HCT116 (cell line): ENCODE data around the gene USP12. TPM values are rescaled to one million over a fixed set of nuclear protein-coding genes. Genes with fewer than 3 reads are reported as not detected.

Experiments used
- ATAC-seq: fragments of 200-7000 bp; cut with Tn5 transposase; 2 replicates; pipeline ENCODE4 v1.9.1; 2020; ENCODE audit warnings: mild to moderate bottlenecking, moderate library complexity
- BruUV-seq: library from RNA; stranded (reverse); fragments of 400-500 nt; replicated peaks from 2 replicates; lab custom pipeline; 2021; lab: Mats Ljungman, UMichigan
- CTCF ChIA-PET: fragments of 300-600 bp; sonication (Branson Sonifier 250); formaldehyde crosslinking; loops from one replicate; lab custom pipeline; 2021; ENCODE audit warnings: antibody characterized with exemption; lab: Charles Lee
- POLR2A ChIA-PET: fragments of 300-600, 350-600 bp; sonication (Branson Sonifier 250); formaldehyde crosslinking; loops from one replicate; lab custom pipeline; 2021; ENCODE audit warnings: antibody characterized with exemption; lab: Charles Lee
- RAD21 ChIA-PET, 2 experiments: fragments of 300-600 bp; sonication (Branson Sonifier 250); formaldehyde crosslinking; loops; one replicate each; lab custom pipeline; 2023; ENCODE audit warnings: low total read pairs in 2 of 2; ENCODE audit not compliant: uncharacterized antibody in 2 of 2, unreplicated experiment in 2 of 2, low non-redundant PET in 1 of 2; lab: Charles Lee
- DNase-seq: peaks from one replicate; pipeline ENCODE4 v3.0.0-alpha.2; 2010; ENCODE audit warnings: low read depth, low spot score
- H2AFZ ChIP-seq: fragments of 200-600 bp; shearing (Covaris generic), sonication (generic); 2 replicates; pipeline ENCODE4 v1.6.1; 2017; ENCODE audit warnings: low read depth, mixed run types, mixed read lengths, antibody characterized with exemption, low read length; ENCODE audit not compliant: poor library complexity, severe bottlenecking
- H3K27ac ChIP-seq: 2 replicates; pipeline ENCODE4 v1.5.1; 2012; ENCODE audit warnings: low read depth, low read length
- H3K27me3 ChIP-seq: fragments of 200-600 bp; sonication (generic); 2 replicates; pipeline ENCODE4 v1.6.1; 2016; ENCODE audit warnings: mixed run types, low read length, mixed read lengths; ENCODE audit not compliant: insufficient read depth
- H3K36me3 ChIP-seq, 2 experiments: fragments of 200-500 bp in 1 of 2; fragments of 200-600 bp in 1 of 2; sonication (Bioruptor generic) in 1 of 2; sonication (generic) in 1 of 2; 2 replicates each; pipeline versions ENCODE4 v1.5.1 to v1.6.1; 2014 to 2016; ENCODE audit warnings: low read length in 2 of 2, inconsistent platforms in 1 of 2, mixed read lengths in 1 of 2, mixed run types in 1 of 2; ENCODE audit not compliant: insufficient read depth in 2 of 2, control insufficient read depth in 1 of 2
- H3K4me1 ChIP-seq, 2 experiments: fragments of 200-600 bp in 1 of 2; sonication (generic) in 1 of 2; 2 replicates each; pipeline versions ENCODE4 v1.5.1 to v1.6.1; 2012 to 2017; ENCODE audit warnings: low read length in 2 of 2, inconsistent platforms in 1 of 2, mild to moderate bottlenecking in 1 of 2, mixed read lengths in 1 of 2, mixed run types in 1 of 2, moderate library complexity in 1 of 2; ENCODE audit not compliant: insufficient read depth in 2 of 2, control insufficient read depth in 1 of 2
- H3K4me2 ChIP-seq: fragments of 200-600 bp; sonication (generic); 2 replicates; pipeline ENCODE4 v1.6.1; 2017; ENCODE audit warnings: mixed run types, low read length, mixed read lengths
- H3K4me3 ChIP-seq, 2 experiments: fragments of 200-600 bp in 1 of 2; sonication (generic) in 1 of 2; replicated peaks in 1 of 2; 2 replicates each; pipeline ENCODE4 v1.5.1; 2011 to 2016; ENCODE audit warnings: low read length in 2 of 2, control low read depth in 1 of 2, low read depth in 1 of 2, mild to moderate bottlenecking in 1 of 2, mixed read lengths in 1 of 2, mixed run types in 1 of 2
- H3K79me2 ChIP-seq: fragments of 200-600 bp; sonication (generic); 2 replicates; pipeline ENCODE4 v1.6.1; 2017; ENCODE audit warnings: mild to moderate bottlenecking, mixed run types, low read length, moderate library complexity, mixed read lengths; ENCODE audit not compliant: insufficient read depth
- H3K9ac ChIP-seq: fragments of 200-600 bp; sonication (generic); 2 replicates; pipeline ENCODE4 v1.6.1; 2016; ENCODE audit warnings: low read length, mixed read lengths
- H3K9me2 ChIP-seq: fragments of 200-600 bp; sonication (generic), shearing (Covaris generic); 2 replicates; pipeline ENCODE4 v1.6.1; 2017; ENCODE audit warnings: mixed run types, mild to moderate bottlenecking, moderate library complexity; ENCODE audit not compliant: insufficient read depth
- H3K9me3 ChIP-seq, 2 experiments: fragments of 200-500 bp in 1 of 2; fragments of 200-600 bp in 1 of 2; sonication (Bioruptor generic) in 1 of 2; sonication (generic) in 1 of 2; 2 replicates each; pipeline ENCODE4 v1.6.1; 2014 to 2017; ENCODE audit warnings: low read length in 2 of 2, mixed read lengths in 2 of 2, inconsistent platforms in 1 of 2, low read depth in 1 of 2, mild to moderate bottlenecking in 1 of 2, mixed run types in 1 of 2, moderate library complexity in 1 of 2; ENCODE audit not compliant: control insufficient read depth in 1 of 2, insufficient read depth in 1 of 2
- H4K20me1 ChIP-seq: fragments of 200-600 bp; sonication (generic), shearing (Covaris generic); 2 replicates; pipeline ENCODE4 v1.6.1; 2017; ENCODE audit warnings: mixed run types, mild to moderate bottlenecking, moderate library complexity; ENCODE audit not compliant: insufficient read depth
- ATF3 ChIP-seq: IDR thresholded peaks from 2 replicates; pipeline ENCODE4 v1.6.1; 2012
- CBX3 ChIP-seq: IDR thresholded peaks from 2 replicates; pipeline ENCODE4 v1.6.1; 2012; ENCODE audit warnings: low read depth
- CEBPB ChIP-seq: IDR thresholded peaks from 2 replicates; pipeline ENCODE4 v1.6.1; 2012; ENCODE audit warnings: low read depth
- EGR1 ChIP-seq: IDR thresholded peaks from 2 replicates; pipeline ENCODE4 v1.6.1; 2012; ENCODE audit warnings: low read depth
- EZH2 ChIP-seq: fragments of 200-600 bp; sonication (generic); IDR thresholded peaks from 2 replicates; pipeline ENCODE4 v1.6.1; 2017; ENCODE audit warnings: antibody characterized with exemption, mixed run types
- FOSL1 ChIP-seq: IDR thresholded peaks from 2 replicates; pipeline ENCODE4 v1.6.1; 2012; ENCODE audit warnings: low read depth
- MAX ChIP-seq: IDR thresholded peaks from 2 replicates; pipeline ENCODE4 v1.6.1; 2012
- POLR2A ChIP-seq: IDR thresholded peaks from 2 replicates; pipeline ENCODE4 v1.7.0; 2011; ENCODE audit warnings: borderline replicate concordance; ENCODE audit not compliant: insufficient read depth, insufficient read length; ENCODE audit errors: extremely low read depth
- POLR2AphosphoS5 ChIP-seq: IDR thresholded peaks from 2 replicates; pipeline ENCODE4 v1.6.1; 2011; ENCODE audit warnings: mild to moderate bottlenecking, low read depth, low read length, moderate library complexity
- RAD21 ChIP-seq: IDR thresholded peaks from 2 replicates; pipeline ENCODE4 v1.6.1; 2012; ENCODE audit warnings: low read depth, mild to moderate bottlenecking
- REST ChIP-seq: IDR thresholded peaks from 2 replicates; pipeline ENCODE4 v1.6.1; 2012; ENCODE audit warnings: low read depth
- YY1 ChIP-seq: IDR thresholded peaks from 2 replicates; pipeline ENCODE4 v1.6.1; 2011; ENCODE audit warnings: low read length, low read depth, moderate library complexity, mild to moderate bottlenecking; ENCODE audit not compliant: insufficient replicate concordance; ENCODE audit errors: extremely low read depth
- ZBTB33 ChIP-seq: IDR thresholded peaks from 2 replicates; pipeline ENCODE4 v1.6.1; 2011; ENCODE audit warnings: mild to moderate bottlenecking, low read length, moderate library complexity; ENCODE audit not compliant: insufficient replicate concordance; ENCODE audit errors: extremely low read depth
- ZFX ChIP-seq: fragments of 450-650 bp; IDR thresholded peaks from 2 replicates; pipeline ENCODE4 v1.6.1; 2017
- intact Hi-C: fragments of 100-400 bp; cut with micrococcal nuclease; formaldehyde crosslinking; loops from 2 replicates; pipeline ENCODE4 v1.10.0; 2022
- total RNA-seq: library from RNA; stranded (reverse); gene quantifications from one replicate; pipeline ENCODE4 v1.2.1, GENCODE V29; 2021; ENCODE audit not compliant: unreplicated experiment

The USP12 gene
- total RNA-seq, 1 experiment from 2014 or later: 28.3 TPM

GRCh38 chr13:27117158-27117557, 54.5 kb downstream of the USP12 start:
- Histone ChIP-seq H3K9ac (no peak overlapping the region), H3K4me3 (no peak overlapping the region), H3K79me2 (peaks cover 58% of the 10 kb centered on the region), H3K4me2 (no peak overlapping the region), H4K20me1 (peaks cover 6% of the 10 kb centered on the region; the same call in 1 of the 2 replicates), H3K9me2 (no peaks in the 10 kb centered on the region), H3K27ac (no peak overlapping the region), H3K27me3 (no peaks in the 10 kb centered on the region), H3K9me3 (no peaks in the 10 kb centered on the region), H3K36me3 (no peaks in the 10 kb centered on the region), H2AFZ (no peak overlapping the region), H3K4me1 (no peaks in the 10 kb centered on the region)
- no peak for TF ChIP-seq POLR2A
- TF ChIP-seq YY1: no peak
- TF ChIP-seq ATF3: no peak
- TF ChIP-seq ZBTB33: no peak
- intact Hi-C loops: no loop called here
- RAD21 ChIA-PET: no interaction called here
- CTCF ChIA-PET: no interaction called here
- BruUV-seq: no TSS peak
- DNase-seq (no peak), ATAC-seq (no peak)
- POLR2A ChIA-PET: no interaction called here

GRCh38 chr13:27113436-27113835, 58.2 kb downstream of the USP12 start:
- intact Hi-C loops: no loop called here
- no peaks in the 10 kb centered on the region for H3K9me3 ChIP-seq
- no peak for DNase-seq
- no peaks in the 10 kb centered on the region for H3K27me3 ChIP-seq
- POLR2A ChIA-PET: interaction anchor here (0.6 kb wide), 1 partner anchor 62 kb away, joined by 3 read pairs; no protein-coding TSS in a partner anchor
- no peak overlapping the region for H3K27ac ChIP-seq
- TF ChIP-seq FOSL1 (no peak), EZH2 (no peak), CBX3 (no peak), POLR2AphosphoS5 (no peak), CEBPB (no peak), EGR1 (no peak), RAD21 (no peak), ZFX (no peak), REST (no peak), MAX (no peak), ATF3 (no peak)
- no peak overlapping the region for H3K4me2 ChIP-seq
- H4K20me1 ChIP-seq: no peaks in the 10 kb centered on the region
- H2AFZ ChIP-seq: no peak overlapping the region
- BruUV-seq: no TSS peak
- H3K79me2 ChIP-seq: peaks cover 47% of the 10 kb centered on the region
- no peak overlapping the region for H3K4me3 ChIP-seq
- no peaks in the 10 kb centered on the region for H3K36me3 ChIP-seq
- CTCF ChIA-PET: no interaction called here
- RAD21 ChIA-PET: no interaction called here
- no peaks in the 10 kb centered on the region for H3K4me1 ChIP-seq
- no peak for ATAC-seq
- no peaks in the 10 kb centered on the region for H3K9me2 ChIP-seq
- H3K9ac ChIP-seq: no peak overlapping the region
